Fibroblast of lung (primary cell): Measurements from ENCODE around the gene SYNE1. TPM values are rescaled to one million over a fixed set of nuclear protein-coding genes. Genes with fewer than 3 reads are reported as not detected.
"Not testable (repeated sequence)": the region's sequence is repeated elsewhere in the genome, so short reads cannot be mapped to it uniquely, and the experiment has no call there.

Experiments
- DNase-seq, 2 donors: peaks; one replicate each; pipeline versions ENCODE4 v3.0.0 to v3.0.0-alpha.2; 2010; ENCODE audit warnings: low read depth in 2 of 2
- H2AFZ ChIP-seq: 2 replicates; pipeline ENCODE4 v1.5.1; 2012; ENCODE audit warnings: low read length, control low read depth, inconsistent platforms
- H3K27ac ChIP-seq: 2 replicates; pipeline ENCODE4 v1.5.1; 2011; ENCODE audit warnings: low read length, control low read depth; ENCODE audit not compliant: insufficient read depth
- H3K27me3 ChIP-seq: 2 replicates; pipeline ENCODE4 v1.5.1; 2011; ENCODE audit warnings: mild to moderate bottlenecking, low read length; ENCODE audit not compliant: control insufficient read depth, insufficient read depth
- H3K36me3 ChIP-seq: 2 replicates; pipeline ENCODE4 v1.5.1; 2011; ENCODE audit warnings: low read length; ENCODE audit not compliant: control insufficient read depth, insufficient read depth
- H3K4me1 ChIP-seq: 2 replicates; pipeline ENCODE4 v1.5.1; 2011; ENCODE audit warnings: low read length; ENCODE audit not compliant: control insufficient read depth, insufficient read depth; ENCODE audit errors: extremely low read depth
- H3K4me2 ChIP-seq: 2 replicates; pipeline ENCODE4 v1.5.1; 2011; ENCODE audit warnings: low read length, control low read depth; ENCODE audit not compliant: insufficient read depth; ENCODE audit errors: extremely low read depth
- H3K4me3 ChIP-seq, 4 experiments: fragments of 200-600 bp in 1 of 4; sonication (generic) in 1 of 4; replicated peaks in 1 of 4; 2 replicates each; pipeline ENCODE4 v1.5.1; 2011 to 2016; ENCODE audit warnings: low read length in 4 of 4, low read depth in 3 of 4, mild to moderate bottlenecking in 3 of 4, control low read depth in 2 of 4, inconsistent platforms in 1 of 4, mixed read lengths in 1 of 4; ENCODE audit not compliant: insufficient read depth in 1 of 4; ENCODE audit errors: control extremely low read depth in 1 of 4
- H3K79me2 ChIP-seq: 2 replicates; pipeline ENCODE4 v1.5.1; 2012; ENCODE audit warnings: mild to moderate bottlenecking, low read length, inconsistent platforms; ENCODE audit not compliant: control insufficient read depth, insufficient read depth
- H3K9ac ChIP-seq: 2 replicates; pipeline ENCODE4 v1.5.1; 2011; ENCODE audit warnings: mild to moderate bottlenecking, low read length, control low read depth; ENCODE audit not compliant: insufficient read depth
- H3K9me3 ChIP-seq: 2 replicates; pipeline ENCODE4 v1.5.1; 2012; ENCODE audit warnings: low read depth, low read length; ENCODE audit not compliant: control insufficient read depth, insufficient read depth
- H4K20me1 ChIP-seq: 2 replicates; pipeline ENCODE4 v1.5.1; 2011; ENCODE audit warnings: low read length; ENCODE audit not compliant: control insufficient read depth, insufficient read depth; ENCODE audit errors: extremely low read depth
- CTCF ChIP-seq, 2 donors: IDR thresholded peaks in 1 of 2; conservative IDR thresholded peaks in 1 of 2; 1 replicate in 1 of 2; 2 replicates in 1 of 2; pipeline ENCODE4 v1.5.1; 2011 to 2012; ENCODE audit warnings: low read length in 2 of 2, control low read depth in 1 of 2, inconsistent platforms in 1 of 2, low read depth in 1 of 2, mild to moderate bottlenecking in 1 of 2
- EZH2 ChIP-seq: IDR thresholded peaks from 2 replicates; pipeline ENCODE4 v1.5.1; 2012; ENCODE audit warnings: low read length, control low read depth, mild to moderate bottlenecking; ENCODE audit errors: missing control alignments
- polyA plus RNA-seq, 2 donors: library from polyadenylated mRNA; depleted of rRNA in 1 of 2; stranded (reverse) in 1 of 2; unstranded in 1 of 2; fragments of >200 nt; gene quantifications; 2 replicates each; pipeline ENCODE4 v1.2.1, GENCODE V29; 2011 to 2012; ENCODE audit warnings: missing spikeins in 1 of 2
- total RNA-seq: library from RNA; depleted of rRNA; stranded (reverse); fragments of >200 nt; gene quantifications from 2 replicates; pipeline ENCODE4 v1.2.1, GENCODE V29; 2014

Gene SYNE1
- total and polyA plus RNA-seq, 2 donors (not counting 1 experiment from before 2014, with no cell fraction given), result 21.7 to 219 TPM

DNA sequence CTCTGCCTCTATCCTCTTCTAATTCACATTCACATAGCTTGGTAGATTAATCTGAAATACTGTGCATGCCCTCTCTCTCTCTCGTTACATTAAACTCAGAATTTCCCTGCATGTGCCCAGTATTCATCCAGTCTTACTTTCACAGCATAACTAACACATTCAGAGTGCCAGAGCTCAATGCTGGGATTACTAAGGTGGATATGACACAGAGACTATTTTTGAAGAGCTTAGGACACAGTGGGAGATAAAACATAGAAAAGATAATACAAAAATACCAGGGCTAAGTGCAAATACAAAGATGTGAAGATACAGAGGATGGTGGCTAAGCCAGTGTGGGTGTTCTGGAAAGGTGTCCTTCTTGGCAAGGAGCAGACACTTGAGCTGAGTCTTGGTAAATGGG, 6.3 kb downstream of the SYNE1 start:
- no peaks in the 10 kb centered on the region for H3K4me1 ChIP-seq
- no peaks in the 10 kb centered on the region for H3K9me3 ChIP-seq
- no peaks in the 10 kb centered on the region for H3K27me3 ChIP-seq
- H3K27ac ChIP-seq, result no peak overlapping the region
- DNase-seq, result no peak
- no peaks in the 10 kb centered on the region for H3K36me3 ChIP-seq
- no peak overlapping the region for H2AFZ ChIP-seq
- no peaks in the 10 kb centered on the region for H4K20me1 ChIP-seq
- no peak overlapping the region for H3K4me3 ChIP-seq
- no peak overlapping the region for H3K9ac ChIP-seq
- H3K4me2 ChIP-seq, result no peak overlapping the region
- no peak for TF ChIP-seq EZH2
- no peak for TF ChIP-seq CTCF (conservative IDR thresholded peaks at IDR 0.05 in 1 of 2, IDR thresholded peaks at IDR 0.05 in 1 of 2; ENCODE audit: low read depth in 1 of 2, low read length in 2 of 2)
- no peaks in the 10 kb centered on the region for H3K79me2 ChIP-seq

GRCh38 chr6:152625213-152625612, 11.9 kb downstream of the SYNE1 start:
- no peaks in the 10 kb centered on the region for H3K27me3 ChIP-seq
- H3K27ac ChIP-seq, result no peak overlapping the region
- no peaks in the 10 kb centered on the region for H3K9me3 ChIP-seq
- no peak overlapping the region for H2AFZ ChIP-seq
- no peak for DNase-seq
- no peaks in the 10 kb centered on the region for H3K36me3 ChIP-seq
- TF ChIP-seq CTCF (conservative IDR thresholded peaks at IDR 0.05 in 1 of 2, IDR thresholded peaks at IDR 0.05 in 1 of 2; ENCODE audit: low read depth in 1 of 2, low read length in 2 of 2) (no peak), EZH2 (no peak)
- no peaks in the 10 kb centered on the region for H3K4me1 ChIP-seq
- H3K4me2 ChIP-seq, result no peak overlapping the region
- H3K9ac ChIP-seq, result no peak overlapping the region
- H3K79me2 ChIP-seq, result no peaks in the 10 kb centered on the region
- no peaks in the 10 kb centered on the region for H4K20me1 ChIP-seq
- no peak overlapping the region for H3K4me3 ChIP-seq

DNA sequence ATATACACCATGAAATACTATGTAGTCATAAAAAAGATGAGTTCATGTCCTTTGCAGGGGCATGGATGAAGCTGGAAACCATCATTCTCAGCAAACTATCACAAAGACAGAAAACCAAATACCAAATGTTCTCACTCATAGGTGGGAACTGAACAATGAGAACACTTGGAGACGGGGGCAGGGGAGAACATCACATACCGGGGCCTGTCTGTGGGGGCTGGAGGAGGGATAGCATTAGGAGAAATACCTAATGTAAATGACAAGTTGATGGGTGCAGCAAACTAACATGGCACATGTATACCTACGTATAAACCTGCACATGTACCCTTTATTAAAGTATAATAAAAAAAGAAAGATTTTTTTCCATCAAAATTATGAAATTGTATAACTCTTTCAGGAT, 22.4 kb downstream of the SYNE1 start:
- not testable (repeated sequence) for H3K4me2 ChIP-seq, H3K9ac ChIP-seq, H3K4me3 ChIP-seq, H3K27ac ChIP-seq, H3K4me1 ChIP-seq, H2AFZ ChIP-seq, H3K27me3 ChIP-seq, H3K79me2 ChIP-seq, H3K9me3 ChIP-seq, DNase-seq, H4K20me1 ChIP-seq, H3K36me3 ChIP-seq
